GM18511 (cell line): ENCODE data around the gene SLC36A1.
A peak's percentile ranks its signal among the peaks of the same experiment; 100 is the strongest.
"Not testable (repeated sequence)": the region's sequence is repeated elsewhere in the genome, so short reads cannot be mapped to it uniquely, and the experiment has no call there.

Experiments
- ATAC-seq: cut with Tn5 transposase; IDR thresholded peaks from one replicate; pipeline ENCODE4 v1.9.1; 2021; ENCODE audit warnings: mild to moderate bottlenecking, moderate library complexity; ENCODE audit not compliant: unreplicated experiment

The SLC36A1 gene

GRCh38 chr5:151447174-151448037 is at the start of gene SLC36A1:
Gene SLC36A1 (plus strand): TSS chr5:151447603. CDS start chr5:151458793, 11,190 bp downstream.
- ATAC-seq: peak; percentile 80

GRCh38 chr5:151405334-151406160 is 41.9 kb upstream of the SLC36A1 start:
- no peak for ATAC-seq

GRCh38 chr5:151406322-151406947 is 41.0 kb upstream of the SLC36A1 start:
- no peak for ATAC-seq

GRCh38 chr5:151408591-151409230 is 38.7 kb upstream of the SLC36A1 start:
- ATAC-seq: no peak

- no peak for ATAC-seq
Measured at GRCh38 chr5:151413800-151414199, 33.6 kb upstream of the SLC36A1 start.

GRCh38 chr5:151414536-151414935 is 32.9 kb upstream of the SLC36A1 start:
- no peak for ATAC-seq

GRCh38 chr5:151417712-151418111 is 29.7 kb upstream of the SLC36A1 start:
- no peak for ATAC-seq

- no peak for ATAC-seq
Measured at GRCh38 chr5:151420127-151420526, 27.3 kb upstream of the SLC36A1 start.

- no peak for ATAC-seq
Measured at GRCh38 chr5:151424892-151425523, 22.4 kb upstream of the SLC36A1 start.

GRCh38 chr5:151426347-151426746 is 21.1 kb upstream of the SLC36A1 start:
- ATAC-seq: not testable (repeated sequence)

- peak; percentile 99 for ATAC-seq
Measured at GRCh38 chr5:151427258-151427657, 20.1 kb upstream of the SLC36A1 start.

- ATAC-seq: no peak
Measured at GRCh38 chr5:151430731-151431130, 16.7 kb upstream of the SLC36A1 start.

- no peak for ATAC-seq
Measured at GRCh38 chr5:151431666-151432065, 15.7 kb upstream of the SLC36A1 start.

GRCh38 chr5:151432210-151432609 is 15.2 kb upstream of the SLC36A1 start:
- no peak for ATAC-seq

GRCh38 chr5:151434570-151435237 is 12.7 kb upstream of the SLC36A1 start:
- no peak for ATAC-seq

GRCh38 chr5:151448038-151448985 is 909 bp downstream of the SLC36A1 start:
- peak; percentile 8 for ATAC-seq

GRCh38 chr5:151449297-151449696 is 1.9 kb downstream of the SLC36A1 start:
- ATAC-seq: no peak

GRCh38 chr5:151449839-151450238 is 2.4 kb downstream of the SLC36A1 start:
- no peak for ATAC-seq

GRCh38 chr5:151450605-151451004 is 3.2 kb downstream of the SLC36A1 start:
- no peak for ATAC-seq
